SK-N-SH treated with all-trans-retinoic acid at 6 μM for 48 hours (cell line): Measurements from ENCODE around the gene RASA3.

Experiments
- BACH2 ChIP-seq: fragments of 250-450 bp; sonication (Bioruptor Pico); IDR thresholded peaks from 2 replicates; pipeline ENCODE4 v1.9.0; 2021; ENCODE audit warnings: mild to moderate bottlenecking, borderline replicate concordance
- CSDC2 ChIP-seq: fragments of 250-450 bp; sonication (Bioruptor Pico); IDR thresholded peaks from 2 replicates; pipeline ENCODE4 v1.5.0; 2020; ENCODE audit warnings: mild to moderate bottlenecking, moderate library complexity
- CSRNP3 ChIP-seq: fragments of 250-450 bp; sonication (Bioruptor Pico); IDR thresholded peaks from 2 replicates; pipeline ENCODE4 v1.5.1; 2021; ENCODE audit warnings: mild to moderate bottlenecking, moderate library complexity
- ISL1 ChIP-seq: fragments of 250-450 bp; sonication (Bioruptor Pico); IDR thresholded peaks from 2 replicates; pipeline ENCODE4 v2.1.2; 2022; ENCODE audit warnings: mild to moderate bottlenecking, moderate library complexity
- POU6F1 ChIP-seq: fragments of 250-450 bp; sonication (Bioruptor Pico); IDR thresholded peaks from 2 replicates; pipeline ENCODE4 v1.8.0; 2021; ENCODE audit warnings: low read depth, mild to moderate bottlenecking, moderate library complexity, borderline replicate concordance
- RARB ChIP-seq: fragments of 250-450 bp; sonication (Bioruptor Pico); IDR thresholded peaks from 2 replicates; pipeline ENCODE4 v1.8.0; 2021; ENCODE audit warnings: mild to moderate bottlenecking, moderate library complexity
- TSHZ2 ChIP-seq: fragments of 250-450 bp; sonication (Bioruptor Pico); IDR thresholded peaks from 2 replicates; pipeline ENCODE4 v1.5.0; 2020; ENCODE audit warnings: mild to moderate bottlenecking, moderate library complexity
- ZFP3 ChIP-seq: fragments of 250-450 bp; sonication (Bioruptor Pico); IDR thresholded peaks from 2 replicates; pipeline ENCODE4 v1.5.0; 2020; ENCODE audit warnings: mild to moderate bottlenecking, moderate library complexity
- ZFP30 ChIP-seq: fragments of 450-650 bp; formaldehyde crosslinking; IDR thresholded peaks from 2 replicates; pipeline ENCODE4 v1.5.0; 2022; ENCODE audit warnings: mild to moderate bottlenecking, moderate library complexity
- ZNF8 ChIP-seq: fragments of 450-650 bp; formaldehyde crosslinking; IDR thresholded peaks from 2 replicates; pipeline ENCODE4 v1.5.0; 2020; ENCODE audit warnings: mild to moderate bottlenecking, moderate library complexity
- TF ChIP-seq, protein P1 (sequence below): fragments of 250-450 bp; sonication (Bioruptor Pico); IDR thresholded peaks from 2 replicates; pipeline ENCODE4 v1.8.0; 2020; ENCODE audit warnings: mild to moderate bottlenecking, moderate library complexity, borderline replicate concordance
- TF ChIP-seq, protein P2 (sequence below): fragments of 250-450 bp; sonication (Bioruptor Pico); IDR thresholded peaks from 2 replicates; pipeline ENCODE4 v1.5.1; 2020; ENCODE audit warnings: low read depth, mild to moderate bottlenecking, moderate library complexity

- TF ChIP-seq ZFP30 (CRISPR knock-in tag) (no peak), ZFP3 (CRISPR knock-in tag) (no peak), BACH2 (CRISPR knock-in tag) (no peak), ISL1 (CRISPR knock-in tag) (no peak), POU6F1 (CRISPR knock-in tag) (no peak), CSRNP3 (CRISPR knock-in tag) (no peak), RARB (CRISPR knock-in tag) (no peak), CSDC2 (CRISPR knock-in tag) (no peak), ZNF8 (CRISPR knock-in tag) (no peak), TSHZ2 (no peak)
- TF ChIP-seq, protein P1, sequence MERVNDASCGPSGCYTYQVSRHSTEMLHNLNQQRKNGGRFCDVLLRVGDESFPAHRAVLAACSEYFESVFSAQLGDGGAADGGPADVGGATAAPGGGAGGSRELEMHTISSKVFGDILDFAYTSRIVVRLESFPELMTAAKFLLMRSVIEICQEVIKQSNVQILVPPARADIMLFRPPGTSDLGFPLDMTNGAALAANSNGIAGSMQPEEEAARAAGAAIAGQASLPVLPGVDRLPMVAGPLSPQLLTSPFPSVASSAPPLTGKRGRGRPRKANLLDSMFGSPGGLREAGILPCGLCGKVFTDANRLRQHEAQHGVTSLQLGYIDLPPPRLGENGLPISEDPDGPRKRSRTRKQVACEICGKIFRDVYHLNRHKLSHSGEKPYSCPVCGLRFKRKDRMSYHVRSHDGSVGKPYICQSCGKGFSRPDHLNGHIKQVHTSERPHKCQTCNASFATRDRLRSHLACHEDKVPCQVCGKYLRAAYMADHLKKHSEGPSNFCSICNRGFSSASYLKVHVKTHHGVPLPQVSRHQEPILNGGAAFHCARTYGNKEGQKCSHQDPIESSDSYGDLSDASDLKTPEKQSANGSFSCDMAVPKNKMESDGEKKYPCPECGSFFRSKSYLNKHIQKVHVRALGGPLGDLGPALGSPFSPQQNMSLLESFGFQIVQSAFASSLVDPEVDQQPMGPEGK (CRISPR knock-in tag) = no peak
- TF ChIP-seq, protein P2, sequence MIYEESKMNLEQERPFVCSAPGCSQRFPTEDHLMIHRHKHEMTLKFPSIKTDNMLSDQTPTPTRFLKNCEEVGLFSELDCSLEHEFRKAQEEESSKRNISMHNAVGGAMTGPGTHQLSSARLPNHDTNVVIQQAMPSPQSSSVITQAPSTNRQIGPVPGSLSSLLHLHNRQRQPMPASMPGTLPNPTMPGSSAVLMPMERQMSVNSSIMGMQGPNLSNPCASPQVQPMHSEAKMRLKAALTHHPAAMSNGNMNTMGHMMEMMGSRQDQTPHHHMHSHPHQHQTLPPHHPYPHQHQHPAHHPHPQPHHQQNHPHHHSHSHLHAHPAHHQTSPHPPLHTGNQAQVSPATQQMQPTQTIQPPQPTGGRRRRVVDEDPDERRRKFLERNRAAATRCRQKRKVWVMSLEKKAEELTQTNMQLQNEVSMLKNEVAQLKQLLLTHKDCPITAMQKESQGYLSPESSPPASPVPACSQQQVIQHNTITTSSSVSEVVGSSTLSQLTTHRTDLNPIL (CRISPR knock-in tag) = no peak
These were observed 60.0 kb downstream of the RASA3 start for GRCh38 chr13:114072421-114072820.
